Glomerular endothelial cell (primary cell): ENCODE results near the gene PHF21B. TPM values are rescaled to one million over a fixed set of nuclear protein-coding genes. Genes with fewer than 3 reads are reported as not detected.

Source experiments
- DNase-seq: peaks from one replicate; pipeline ENCODE4 v3.0.0-alpha.2; 2011; ENCODE audit warnings: low read depth, low spot score; ENCODE audit errors: extremely low read depth
- total RNA-seq: library from RNA; depleted of rRNA; stranded (reverse); fragments of >200 nt; gene quantifications from 2 replicates; pipeline ENCODE4 v1.2.3, GENCODE V29; 2015

The PHF21B gene
- total RNA-seq, 1 donor from 2014 or later, result not detected

- no peak for DNase-seq
Measured at GRCh38 chr22:45019861-45020655, 10.3 kb upstream of the PHF21B start.

- no peak for DNase-seq
Measured at GRCh38 chr22:45014654-45015053, 4.8 kb upstream of the PHF21B start.

- DNase-seq, result no peak
Measured at GRCh38 chr22:45013138-45013537, 3.3 kb upstream of the PHF21B start.

- DNase-seq, result no peak
Measured at GRCh38 chr22:45010532-45010900, 711 bp upstream of the PHF21B start.

GRCh38 chr22:45008751-45009605 is 827 bp downstream of the PHF21B start:
- DNase-seq, result no peak

DNA sequence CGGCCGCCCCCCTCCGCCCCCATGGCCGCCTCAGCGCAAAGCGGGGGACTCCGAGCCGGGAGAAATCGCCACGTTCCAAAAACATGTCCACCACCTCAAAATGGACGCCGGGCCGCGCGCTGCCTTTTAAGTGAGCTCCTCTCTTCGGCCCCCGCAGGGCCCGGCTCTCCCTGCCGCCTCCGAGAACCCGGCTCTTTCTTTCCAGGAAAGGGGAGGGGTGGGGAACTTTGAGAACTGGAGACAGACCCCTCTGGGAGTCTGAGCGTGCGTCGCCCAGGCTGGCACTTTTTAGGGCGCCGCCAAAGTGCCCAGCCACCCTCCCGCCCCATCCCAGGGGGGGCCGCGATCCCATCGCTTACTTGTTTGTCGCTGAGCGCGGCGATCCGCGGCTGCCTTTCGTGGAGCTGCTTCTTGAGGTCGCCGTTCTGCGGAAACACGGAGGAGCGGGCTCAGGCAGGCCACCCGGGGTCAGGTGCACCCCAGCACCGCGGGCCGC is 1.6 kb downstream of the PHF21B start:
- no peak for DNase-seq

DNA sequence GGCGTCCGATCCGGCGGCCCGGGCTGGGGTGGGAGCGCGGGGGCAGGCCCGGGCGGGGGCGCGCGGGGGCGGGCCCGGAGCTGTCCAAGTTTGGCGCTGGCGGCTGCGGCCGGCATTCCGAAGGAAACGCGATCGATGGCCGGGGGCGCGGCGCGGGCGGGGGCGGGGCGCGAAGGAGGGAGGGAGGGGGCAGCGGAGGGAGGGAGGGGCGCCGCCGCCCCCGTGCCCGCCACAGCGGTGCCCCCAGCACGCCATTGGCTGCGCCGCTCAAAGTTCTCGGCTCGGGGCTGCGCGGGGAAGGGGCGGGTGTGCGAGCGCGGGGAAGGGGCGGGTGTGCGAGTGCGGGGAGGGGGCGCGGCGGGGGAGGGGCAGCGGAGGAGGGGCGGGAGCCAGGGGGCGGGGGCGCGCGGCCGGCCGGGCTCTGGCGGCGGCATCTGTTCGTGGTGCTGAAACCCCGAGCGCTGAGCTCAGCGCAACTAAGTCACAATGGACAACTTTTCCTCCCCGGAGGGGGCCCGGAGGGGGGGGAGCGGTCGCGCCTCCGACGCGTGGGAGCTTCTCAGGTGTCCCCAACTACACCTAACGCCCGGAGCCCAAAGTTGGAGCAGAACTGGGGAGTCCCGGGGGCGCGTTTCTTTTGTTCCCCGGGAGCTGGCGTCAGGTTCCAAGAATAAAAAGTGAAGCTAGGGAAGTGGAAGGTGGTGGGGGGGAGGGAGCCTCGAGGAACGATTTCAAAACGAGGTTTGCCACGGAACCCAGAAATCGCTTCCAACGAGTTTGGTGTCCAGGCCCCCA is 2.2 kb downstream of the PHF21B start:
- no peak for DNase-seq

DNA sequence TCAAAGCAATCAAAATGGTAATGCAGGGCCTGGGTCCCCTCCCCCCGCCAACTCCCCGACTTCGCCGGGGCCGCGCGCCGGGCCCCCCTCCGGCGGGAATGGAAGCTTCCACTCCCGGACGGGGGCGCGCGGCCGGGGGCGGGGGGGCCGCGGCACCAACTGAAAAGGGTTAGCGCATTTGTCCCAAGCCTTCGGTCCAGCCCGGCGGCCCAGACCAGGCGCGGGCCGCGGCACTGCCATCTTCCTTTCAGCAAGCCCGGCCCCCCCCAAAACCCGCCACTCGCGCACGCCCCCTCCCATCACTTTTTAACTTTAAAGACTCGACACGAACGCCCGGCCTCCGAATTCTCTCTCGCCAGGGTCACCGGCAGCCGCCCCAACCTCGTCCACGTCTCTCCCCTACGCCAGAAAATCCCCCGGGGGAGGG is 2.8 kb downstream of the PHF21B start:
- no peak for DNase-seq

DNA sequence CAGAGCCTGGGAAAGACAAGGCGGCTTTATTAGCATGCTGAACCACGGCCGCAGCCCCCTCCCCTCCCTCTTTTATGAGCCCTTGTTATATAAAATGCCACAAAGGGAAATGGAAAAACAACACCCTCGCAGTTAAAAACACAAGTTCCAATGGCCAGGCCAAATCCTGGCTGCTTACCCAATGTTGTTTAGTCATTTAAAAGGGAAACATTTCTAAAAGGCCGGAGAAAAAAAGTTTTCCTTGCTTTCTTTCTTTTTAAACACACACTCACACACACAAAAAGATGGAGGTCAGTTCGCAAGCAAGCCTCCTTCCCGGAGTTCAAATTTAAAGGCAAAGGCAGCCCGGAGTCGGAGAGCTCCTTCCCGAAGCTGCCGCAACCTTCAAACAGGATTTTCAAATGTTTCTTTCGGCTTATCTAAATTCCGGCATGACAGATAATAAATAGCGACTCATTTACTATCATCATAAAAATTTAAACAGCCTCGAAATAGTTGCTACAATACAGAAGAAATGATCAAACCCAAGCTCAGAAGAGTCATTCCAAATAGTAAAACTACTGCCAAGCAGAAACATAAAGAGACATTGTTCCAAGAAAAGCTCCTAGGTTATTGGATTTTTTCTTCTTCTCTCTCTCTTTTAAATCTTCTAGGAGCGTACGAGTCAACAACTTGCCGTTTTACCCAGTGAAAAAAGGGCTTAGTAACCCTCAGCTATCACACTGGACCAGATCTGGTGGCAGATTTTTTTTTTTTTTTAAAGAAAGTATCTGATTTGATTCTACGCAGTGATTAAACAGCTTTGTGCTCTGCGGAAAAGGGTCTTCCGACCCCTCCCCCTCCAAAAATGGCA is 3.5 kb downstream of the PHF21B start:
- no peak for DNase-seq

DNA sequence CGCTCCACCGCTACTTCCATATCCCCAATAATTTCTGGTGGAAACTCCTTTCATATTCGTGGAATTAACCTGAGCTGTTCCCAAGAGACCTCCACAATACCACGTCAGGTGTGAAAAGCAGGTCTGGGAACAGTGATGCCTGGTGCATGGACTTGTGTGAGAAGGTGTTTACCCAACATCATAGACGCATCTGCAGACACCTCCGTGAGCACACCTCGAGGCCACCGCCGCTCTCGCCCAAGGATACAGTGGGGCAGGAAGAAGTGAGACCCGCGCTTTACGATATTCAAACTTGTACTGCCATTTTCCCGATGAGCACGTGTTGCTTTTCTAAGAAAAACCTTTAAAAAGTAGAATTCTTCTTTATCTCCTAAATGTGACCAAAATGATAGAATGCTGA is 8.2 kb downstream of the PHF21B start:
- no peak for DNase-seq

- DNase-seq, result no peak
Measured at GRCh38 chr22:45000330-45000729, 9.5 kb downstream of the PHF21B start.

DNA sequence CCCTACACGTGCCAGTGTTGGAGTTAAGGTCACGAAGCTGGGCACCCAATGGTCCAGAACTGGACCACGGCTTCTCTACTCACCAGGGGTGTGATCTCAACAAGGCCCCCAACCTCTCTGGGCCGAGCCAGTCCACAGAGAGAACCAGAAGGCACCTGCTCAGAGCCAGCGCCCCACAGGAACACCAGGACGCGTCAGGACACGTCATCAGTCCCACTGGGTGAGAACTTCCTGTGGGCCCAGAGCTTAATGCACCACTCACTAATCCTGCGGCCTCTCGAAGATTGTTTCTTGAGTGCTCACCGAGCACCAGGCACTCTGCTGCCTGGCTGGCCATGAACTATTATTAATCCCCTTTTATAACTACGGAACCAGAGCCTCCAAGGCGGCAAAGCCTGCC is 10.1 kb downstream of the PHF21B start:
- no peak for DNase-seq

DNA sequence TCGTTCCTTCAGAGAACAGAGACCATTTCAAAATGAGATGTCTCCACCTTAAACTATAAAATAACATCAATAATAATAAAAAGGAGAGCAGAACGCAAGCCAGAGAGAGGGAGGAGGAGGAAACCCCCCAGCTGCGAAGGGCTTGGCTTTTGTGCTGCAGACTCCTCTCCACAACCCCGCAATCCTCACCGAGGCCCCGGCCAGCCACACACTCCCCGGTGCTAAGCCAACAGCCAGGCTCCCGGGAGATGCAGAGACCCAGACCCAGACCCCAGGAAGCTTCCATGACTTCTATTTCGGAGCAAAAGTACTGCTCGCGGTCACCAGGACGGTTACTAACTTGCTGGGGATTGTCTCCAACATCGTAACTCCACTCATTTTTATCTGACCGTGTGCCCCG is 10.6 kb downstream of the PHF21B start:
- no peak for DNase-seq

DNA sequence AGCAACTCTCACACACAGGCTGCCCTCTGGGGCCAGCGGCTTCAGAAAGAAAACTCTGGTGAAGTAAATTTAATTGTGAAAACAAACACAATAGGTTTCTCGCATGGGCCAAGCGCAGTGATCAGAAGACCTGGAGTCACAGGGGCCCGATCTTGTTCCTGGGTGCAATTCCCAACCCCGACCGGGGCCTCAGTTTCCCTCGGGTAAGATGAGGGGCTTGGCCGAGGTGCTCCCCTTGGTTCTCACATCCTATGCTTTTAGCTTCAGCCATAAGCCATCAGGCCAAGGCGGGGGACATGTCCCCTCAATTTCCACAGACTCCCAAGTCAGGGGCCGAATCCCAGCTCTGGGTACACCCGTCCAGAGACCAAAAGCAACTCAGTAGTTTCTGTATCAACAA is 11.5 kb downstream of the PHF21B start:
- no peak for DNase-seq

DNA sequence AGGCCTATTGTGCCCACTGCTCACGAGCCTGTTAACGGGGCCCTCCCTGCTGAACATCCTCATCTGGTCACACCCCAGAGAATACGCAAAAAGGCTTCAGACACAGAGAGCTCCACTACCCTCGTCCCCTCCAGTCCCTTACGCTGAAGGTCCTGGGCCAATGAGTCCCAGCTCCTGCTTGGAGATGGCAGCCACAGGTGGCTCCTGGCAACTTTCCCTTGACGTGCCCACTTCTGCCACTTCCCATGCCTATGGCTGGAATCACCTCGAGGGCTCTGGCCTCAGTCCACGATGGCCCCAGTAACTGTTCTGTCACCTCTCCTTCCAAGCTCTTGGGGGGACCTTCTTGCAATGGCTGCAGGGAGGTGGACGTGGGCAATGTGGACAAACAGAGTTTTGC is 12.7 kb downstream of the PHF21B start:
- no peak for DNase-seq

DNA sequence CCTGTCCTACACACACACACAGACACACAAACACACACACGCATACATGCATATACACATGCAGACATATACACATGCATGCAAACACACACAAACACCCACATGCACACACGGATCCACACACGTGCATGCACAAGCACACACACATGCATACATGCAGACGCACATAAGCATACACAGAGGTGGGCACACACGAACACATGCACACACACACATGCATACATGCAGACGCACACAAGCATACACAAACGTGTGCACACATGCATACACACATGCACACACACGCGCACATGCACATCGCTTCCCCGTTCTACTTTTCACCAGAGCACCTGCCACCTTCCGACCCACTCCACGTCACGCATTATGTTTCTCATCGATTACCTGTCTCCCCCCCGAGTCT is 13.2 kb downstream of the PHF21B start:
- no peak for DNase-seq

DNA sequence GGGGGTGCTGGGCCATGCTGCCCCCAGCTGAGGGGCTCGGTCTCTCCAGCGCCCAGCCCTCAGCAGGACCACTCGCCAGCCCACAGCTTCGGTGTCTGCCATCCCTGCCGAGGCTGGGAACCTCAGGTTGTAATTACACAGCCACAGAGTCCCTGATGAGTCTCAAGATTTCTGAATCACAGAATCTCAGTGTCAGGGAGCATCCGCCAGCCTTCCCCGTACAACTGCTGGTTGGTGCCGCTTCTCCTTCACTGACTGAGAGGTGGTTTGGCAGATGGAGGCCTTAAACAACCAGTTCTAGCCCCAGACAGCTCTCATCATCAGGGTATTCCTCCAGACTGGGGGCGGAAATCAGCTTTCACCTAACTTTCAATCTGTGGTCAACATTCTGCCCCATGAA is 13.7 kb downstream of the PHF21B start:
- DNase-seq, result no peak

DNA sequence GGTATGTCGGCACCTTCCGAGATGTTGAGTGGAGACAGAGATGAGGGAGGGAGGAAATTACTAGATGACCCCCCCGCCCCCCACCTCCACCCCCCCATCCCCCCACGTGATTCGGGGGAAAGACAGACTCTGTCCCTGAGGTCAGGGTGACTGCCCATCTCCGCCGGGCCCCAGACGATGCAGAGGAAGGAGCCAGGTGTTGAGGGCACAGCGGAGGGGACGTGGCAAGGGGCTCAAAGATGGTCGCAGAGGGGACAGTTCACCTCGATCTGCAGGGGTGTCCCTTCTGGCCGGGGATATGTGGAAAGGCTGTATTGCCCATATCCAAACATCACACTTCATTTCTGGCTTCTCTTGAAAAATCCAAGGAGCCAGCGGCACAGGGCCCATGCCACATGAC is 14.1 kb downstream of the PHF21B start:
- no peak for DNase-seq

DNA sequence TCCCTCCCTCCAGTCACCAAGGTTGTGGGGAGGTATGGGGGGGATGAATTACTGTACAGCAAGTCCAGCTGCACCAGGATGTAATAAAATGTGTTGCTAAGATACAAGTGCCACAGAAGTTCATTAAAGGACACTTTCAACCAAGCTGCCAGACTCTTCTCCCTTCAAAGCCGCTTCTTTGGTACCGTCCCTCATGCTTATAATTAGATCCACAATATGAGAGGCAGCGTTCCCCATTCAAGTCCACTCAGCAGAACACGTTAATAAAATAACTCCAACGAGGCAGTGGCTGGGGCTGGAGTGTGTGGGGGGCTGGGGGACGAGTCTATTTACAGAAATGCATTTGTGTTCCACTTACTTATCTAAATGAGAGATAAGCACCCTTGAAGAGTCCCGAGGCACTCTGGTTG is 14.7 kb downstream of the PHF21B start:
- no peak for DNase-seq

- no peak for DNase-seq
Measured at GRCh38 chr22:44994399-44995104, 15.3 kb downstream of the PHF21B start.
